Activated CD4-positive, CD25-positive, alpha-beta regulatory T cell treated with anti-CD3 and anti-CD28 coated beads, Interleukin-2, amount 50 U/mL, for 16 hours (primary cell): ENCODE data around the gene RPS27A.
A peak's percentile ranks its signal among the peaks of the same experiment; 100 is the strongest.
"Not testable (repeated sequence)": the region's sequence is repeated elsewhere in the genome, so short reads cannot be mapped to it uniquely, and the experiment has no call there.

ENCODE experiments used
- DNase-seq: peaks from one replicate; pipeline ENCODE4 v3.0.0-alpha.2; 2020; ENCODE audit warnings: low read depth, low spot score

The RPS27A gene

DNA sequence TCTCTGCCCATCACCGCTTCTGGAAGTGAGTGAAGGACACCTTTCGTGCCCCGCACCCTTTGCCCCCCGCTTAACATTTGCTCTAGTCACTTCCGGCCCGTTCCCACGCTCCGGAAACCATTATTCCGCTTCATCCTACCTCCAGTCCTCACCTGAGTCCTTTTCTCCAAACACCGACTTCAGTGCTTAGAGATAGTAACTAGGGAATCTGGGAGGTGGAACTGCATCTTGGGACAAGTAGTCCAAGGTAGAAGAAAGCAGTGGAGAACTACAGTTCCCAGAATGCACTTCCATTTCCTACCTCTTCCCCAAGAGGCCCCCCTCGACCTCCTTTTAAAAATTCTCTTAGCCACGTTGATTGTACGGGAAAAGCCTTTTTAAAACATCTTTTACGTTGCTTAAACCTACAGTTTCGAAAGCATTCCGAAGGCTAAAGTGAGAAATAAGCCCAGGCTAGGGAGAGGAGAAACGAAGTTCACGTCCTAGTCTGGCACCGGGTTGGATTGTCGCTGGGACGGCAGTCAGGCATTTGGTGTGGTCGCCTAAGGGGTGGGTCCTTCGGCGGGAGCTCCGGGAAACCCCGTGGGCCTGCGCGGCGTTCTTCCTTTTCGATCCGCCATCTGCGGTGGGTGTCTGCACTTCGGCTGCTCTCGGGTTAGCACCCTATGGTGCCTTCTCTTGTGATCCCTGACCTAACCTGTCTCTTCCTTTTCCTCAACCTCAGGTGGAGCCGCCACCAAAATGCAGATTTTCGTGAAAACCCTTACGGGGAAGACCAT is at the start of gene RPS27A, which contains the start of gene CLHC1:
Gene RPS27A, plus strand, starts transcription at position 605 of the 779 bp plus-strand sequence. Its CDS starts 137 bp downstream, at position 742.
Gene CLHC1, minus strand, starts transcription at position 210 of the 779 bp plus-strand sequence. CDS start 9,882 bp downstream, outside the sequence.
- peak; percentile 83 for DNase-seq

DNA sequence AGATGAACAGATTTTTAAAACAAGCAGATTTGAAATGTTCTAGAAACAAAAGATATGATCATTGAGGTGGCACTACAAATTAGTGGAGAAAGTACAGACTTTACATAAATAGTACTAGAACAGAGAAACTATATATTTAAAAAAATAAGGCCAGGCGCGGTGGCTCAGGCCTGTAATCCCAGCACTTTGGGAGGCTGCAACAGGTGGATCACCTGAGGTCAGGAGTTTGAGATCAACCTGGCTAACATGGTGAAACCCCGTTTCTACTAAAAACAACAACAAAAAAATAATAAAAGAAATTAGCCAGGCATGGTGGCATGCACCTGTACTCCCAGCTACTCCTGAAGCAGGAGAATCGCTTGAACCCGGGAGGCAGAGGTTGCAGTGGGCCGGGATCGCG is 45.7 kb upstream of the RPS27A start:
- DNase-seq = not testable (repeated sequence)

DNA sequence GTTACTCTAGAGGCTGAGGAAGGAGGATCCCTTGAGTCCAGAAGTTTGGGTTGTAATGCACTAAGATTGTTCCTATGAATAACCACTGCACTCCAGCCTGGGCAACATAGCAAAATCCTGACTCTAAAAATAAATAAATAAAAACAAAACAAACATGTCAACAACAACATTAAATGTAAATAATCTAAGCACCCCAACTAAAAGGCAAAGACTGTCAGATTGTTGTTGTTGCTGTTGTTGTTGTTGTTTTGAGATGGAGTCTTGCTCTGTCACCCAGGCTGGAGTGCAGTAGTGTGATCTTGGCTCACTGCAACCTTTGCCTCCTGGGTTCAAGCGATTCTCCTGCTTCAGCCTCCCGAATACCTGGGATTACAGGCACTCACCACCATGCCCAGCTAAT is 40.6 kb upstream of the RPS27A start:
- DNase-seq = not testable (repeated sequence)

GRCh38 chr2:55196526-55196925 is 36.0 kb upstream of the RPS27A start:
- DNase-seq = no peak

DNA sequence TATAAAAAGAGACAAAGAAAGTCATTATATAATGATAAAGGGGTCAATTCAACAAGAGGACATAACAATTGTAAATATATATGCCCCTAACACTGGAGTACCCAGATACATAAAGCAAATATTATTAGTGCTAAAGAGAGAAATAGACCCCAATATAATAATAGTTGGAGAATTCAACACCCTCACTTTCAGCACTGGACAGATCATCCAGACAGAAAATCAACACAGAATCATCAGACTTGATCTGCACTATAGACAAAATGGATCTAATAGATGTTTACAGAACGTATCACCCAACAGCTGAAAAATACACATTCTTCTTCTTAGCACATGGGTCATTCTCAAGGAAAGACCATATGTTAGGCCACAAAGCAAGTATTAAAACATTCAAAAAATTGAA is 32.1 kb upstream of the RPS27A start:
- no peak for DNase-seq

DNA sequence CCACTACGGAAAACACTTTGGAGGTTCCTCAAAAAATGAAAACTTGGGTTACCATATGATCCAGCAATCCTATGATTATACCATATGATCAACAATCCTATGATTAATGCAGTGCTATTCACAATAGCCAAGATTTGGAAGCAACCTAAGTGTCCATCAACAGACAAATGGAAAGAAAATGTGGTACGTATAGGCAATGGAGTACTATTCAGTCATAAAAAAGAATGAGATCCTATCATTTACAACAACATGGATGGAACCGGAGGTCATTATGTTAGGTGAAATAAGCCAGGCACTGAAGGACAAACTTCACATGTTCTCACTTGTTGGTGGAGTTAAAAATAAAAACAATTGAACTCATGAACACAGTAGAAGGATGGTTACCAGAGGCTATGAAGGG is 28.0 kb upstream of the RPS27A start:
- no peak for DNase-seq

GRCh38 chr2:55204950-55205349 is 27.5 kb upstream of the RPS27A start:
- no peak for DNase-seq

GRCh38 chr2:55213822-55214221 is 18.7 kb upstream of the RPS27A start:
- no peak for DNase-seq

DNA sequence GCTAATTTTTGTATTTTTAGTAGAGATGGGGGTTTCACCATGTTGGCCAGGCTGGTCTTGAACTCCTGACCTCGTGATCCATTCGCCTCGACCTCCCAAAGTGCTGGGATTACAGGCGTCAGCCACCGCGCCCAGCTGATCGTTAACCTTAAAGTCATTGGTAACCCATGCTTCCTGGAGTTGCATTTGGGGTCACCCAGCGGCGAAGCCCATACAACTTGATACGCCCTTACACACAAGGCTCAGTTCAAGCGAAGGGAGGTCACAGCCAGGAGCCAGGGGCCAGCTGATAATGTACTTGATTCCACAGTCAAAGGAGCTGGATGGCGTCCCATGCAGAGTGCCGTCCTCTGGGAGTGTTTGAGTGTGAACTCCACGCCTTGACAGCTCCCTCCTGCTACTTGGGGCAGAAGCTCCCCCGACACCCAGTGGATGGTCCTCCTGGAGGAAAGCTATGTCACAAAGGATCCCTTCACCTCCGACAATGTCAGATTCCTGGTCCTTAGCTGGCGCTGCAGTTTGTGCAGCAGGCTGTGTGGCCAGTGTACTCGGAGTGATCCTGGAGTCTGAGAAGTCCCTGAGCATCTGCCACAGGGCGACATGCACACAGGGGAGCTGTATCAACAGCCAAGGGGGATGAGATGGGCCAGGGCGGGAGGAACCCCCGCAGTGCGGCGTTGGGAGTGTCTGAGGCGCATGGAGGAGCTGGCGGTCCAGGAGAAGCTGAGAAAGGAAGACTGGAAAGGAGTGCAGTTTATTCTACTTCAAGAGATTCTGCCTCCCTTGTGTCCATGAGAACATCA is 8.3 kb upstream of the RPS27A start:
- no peak for DNase-seq

GRCh38 chr2:55224761-55225261 is 7.7 kb upstream of the RPS27A start:
- no peak for DNase-seq

- no peak for DNase-seq
Observed at GRCh38 chr2:55225481-55226020, 6.9 kb upstream of the RPS27A start.

- DNase-seq = not testable (repeated sequence)
Observed at GRCh38 chr2:55227437-55228225, 4.9 kb upstream of the RPS27A start.

DNA sequence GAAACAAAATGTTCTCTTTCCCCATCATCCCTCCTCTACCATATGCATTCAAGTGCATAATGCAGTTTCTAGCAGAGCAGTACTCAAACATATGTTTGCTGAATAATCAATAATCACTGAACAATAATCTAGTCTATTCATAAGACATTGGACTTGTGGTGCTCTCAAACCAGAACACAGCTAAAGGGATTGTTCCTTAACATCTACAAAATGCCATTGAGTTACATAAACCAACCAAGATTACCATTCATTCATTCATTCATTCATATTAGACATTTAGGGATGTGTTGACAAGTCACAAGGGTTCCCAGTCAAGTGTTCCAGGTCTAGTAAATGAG is 4.3 kb upstream of the RPS27A start:
- no peak for DNase-seq

DNA sequence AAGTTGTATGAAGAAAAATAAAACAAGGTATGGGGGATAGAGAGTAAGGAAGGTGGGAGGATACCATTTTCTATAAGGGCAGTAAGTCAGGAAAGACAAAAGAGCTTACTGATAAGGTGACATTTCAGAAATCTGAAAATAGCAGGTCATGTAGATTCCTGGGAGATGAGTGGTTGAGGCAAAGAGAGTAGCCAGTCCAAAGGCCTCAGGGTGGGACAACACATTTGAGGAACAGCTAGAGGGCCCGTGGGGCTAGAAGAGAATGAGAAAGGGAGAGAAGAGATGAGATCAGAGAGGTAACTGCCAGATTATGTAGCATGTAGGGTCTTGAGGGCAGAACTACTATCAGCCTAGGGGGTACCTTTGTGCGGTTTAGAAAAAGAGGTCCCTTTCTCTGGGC is 3.3 kb upstream of the RPS27A start:
- no peak for DNase-seq

DNA sequence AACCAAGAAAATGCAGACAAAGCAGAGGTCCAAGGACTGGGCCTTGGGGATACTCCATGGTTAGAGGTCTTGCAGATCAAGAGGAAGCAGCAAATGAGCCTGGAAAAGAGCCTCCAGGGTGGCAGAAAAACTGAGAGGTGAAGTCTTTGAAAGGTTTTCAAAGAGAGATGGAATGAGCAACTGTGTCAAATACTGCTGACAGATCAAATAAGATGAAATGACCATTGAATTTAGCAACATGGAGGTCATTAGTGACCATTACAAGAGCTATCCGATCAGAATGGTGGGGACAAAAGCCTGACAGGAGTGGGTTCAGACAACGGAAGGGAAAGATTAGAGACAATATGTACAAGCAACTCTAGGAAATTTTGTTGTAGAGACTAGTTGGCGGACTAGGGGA is 1.9 kb upstream of the RPS27A start:
- no peak for DNase-seq

DNA sequence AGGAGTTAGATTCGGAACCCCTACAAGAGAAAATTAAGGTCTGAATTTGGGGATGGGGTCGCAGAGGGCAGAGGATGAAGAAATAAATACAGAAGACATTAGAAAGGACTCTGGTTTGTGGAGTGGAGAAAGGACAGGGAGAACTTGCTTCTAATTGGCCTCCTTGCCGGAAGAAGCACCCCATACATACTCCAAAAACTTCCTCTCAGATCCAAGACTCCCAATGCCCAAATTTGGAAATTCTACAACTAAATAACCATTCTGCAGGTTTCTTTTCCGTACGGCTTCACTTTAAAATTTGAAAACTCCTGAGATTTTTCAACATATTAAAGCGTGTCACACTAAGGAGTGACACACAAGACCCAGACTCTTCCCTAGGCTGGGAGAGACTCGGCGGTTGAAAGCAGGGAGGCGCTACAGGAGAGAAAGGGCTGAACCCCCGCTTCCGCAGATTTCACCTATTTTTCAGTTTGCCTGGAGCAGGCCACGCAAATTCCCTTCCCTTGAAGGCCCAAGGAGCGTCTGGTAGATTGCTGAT is 873 bp upstream of the RPS27A start:
- no peak for DNase-seq

DNA sequence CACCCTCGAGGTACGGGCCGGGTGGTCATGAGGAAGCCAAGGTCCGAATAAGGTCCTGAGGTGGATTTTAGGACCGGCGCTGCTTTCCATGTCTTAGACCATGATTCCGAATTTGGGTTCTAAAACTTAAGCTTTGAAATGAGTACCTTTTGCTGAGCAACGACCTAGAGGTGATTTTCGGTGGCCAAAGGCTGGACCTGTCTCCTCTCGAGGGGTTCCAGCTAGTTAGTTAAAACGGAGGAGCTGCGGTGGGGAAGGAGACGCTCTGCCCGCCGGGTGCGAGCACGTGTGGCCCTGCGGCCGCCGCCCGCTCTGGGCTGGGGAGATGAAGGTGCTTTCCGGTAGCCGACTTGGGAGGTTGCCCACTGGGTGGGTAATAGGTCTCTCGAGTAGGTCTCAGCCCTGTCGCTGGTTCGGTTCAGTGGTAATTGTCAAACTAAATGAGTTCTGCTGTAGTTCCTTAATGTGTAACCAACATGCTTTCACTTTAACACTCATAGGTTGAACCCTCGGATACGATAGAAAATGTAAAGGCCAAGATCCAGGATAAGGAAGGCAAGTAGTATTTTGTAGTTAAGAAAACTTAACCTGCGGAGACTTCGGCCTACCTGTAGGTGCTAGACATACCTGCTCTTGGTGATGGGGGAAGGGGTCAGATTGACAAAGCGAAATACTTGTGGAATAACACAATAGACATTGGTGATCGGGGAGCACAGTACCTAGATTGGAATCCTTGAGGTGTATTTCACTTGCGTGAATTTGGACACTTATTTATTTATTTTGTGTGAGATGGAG is 572 bp downstream of the RPS27A start:
- DNase-seq = peak; percentile 18

- DNase-seq = no peak
Observed at GRCh38 chr2:55233658-55233940, 1.1 kb downstream of the RPS27A start.

- no peak for DNase-seq
Observed at GRCh38 chr2:55235724-55236538, 3.4 kb downstream of the RPS27A start.

GRCh38 chr2:55236992-55237543 is 4.6 kb downstream of the RPS27A start:
- no peak for DNase-seq
